Brain microvascular endothelial cell (primary cell): Measurements from ENCODE around the gene PTPRD.
A peak's percentile ranks its signal among the peaks of the same experiment; 100 is the strongest.

Experiments used
- DNase-seq: peaks from one replicate; pipeline ENCODE4 v3.0.0-alpha.2; 2020
- H3K27ac ChIP-seq: fragments of 250-450 bp; sonication (Bioruptor Pico); 2 replicates; pipeline ENCODE4 v1.5.1; 2020; ENCODE audit warnings: mild to moderate bottlenecking, moderate library complexity
- H3K27me3 ChIP-seq: fragments of 250-450 bp; sonication (Bioruptor Pico); replicated peaks from 2 replicates; pipeline ENCODE4 v1.5.1; 2020; ENCODE audit warnings: mild to moderate bottlenecking
- H3K36me3 ChIP-seq: fragments of 250-450 bp; sonication (Bioruptor Pico); replicated peaks from 2 replicates; pipeline ENCODE4 v1.5.1; 2020; ENCODE audit warnings: mild to moderate bottlenecking
- H3K4me3 ChIP-seq: 2 replicates; pipeline ENCODE4 v1.5.1; 2011; ENCODE audit warnings: low read depth, mild to moderate bottlenecking, control low read depth, low read length, moderate library complexity
- in situ Hi-C: cut with HindIII; loops from 2 replicates; pipeline ENCODE4 v1.10.0; 2017; ENCODE audit warnings: low sequenced_read_pairs, low pct_ligation_motif_present
- TF ChIP-seq, protein P1 (sequence below): IDR thresholded peaks from 2 replicates; pipeline ENCODE4 v1.5.1; 2011; ENCODE audit warnings: low read depth, mild to moderate bottlenecking, moderate library complexity, low read length, control low read depth, inconsistent platforms; ENCODE audit errors: missing control alignments

PTPRD gene

DNA sequence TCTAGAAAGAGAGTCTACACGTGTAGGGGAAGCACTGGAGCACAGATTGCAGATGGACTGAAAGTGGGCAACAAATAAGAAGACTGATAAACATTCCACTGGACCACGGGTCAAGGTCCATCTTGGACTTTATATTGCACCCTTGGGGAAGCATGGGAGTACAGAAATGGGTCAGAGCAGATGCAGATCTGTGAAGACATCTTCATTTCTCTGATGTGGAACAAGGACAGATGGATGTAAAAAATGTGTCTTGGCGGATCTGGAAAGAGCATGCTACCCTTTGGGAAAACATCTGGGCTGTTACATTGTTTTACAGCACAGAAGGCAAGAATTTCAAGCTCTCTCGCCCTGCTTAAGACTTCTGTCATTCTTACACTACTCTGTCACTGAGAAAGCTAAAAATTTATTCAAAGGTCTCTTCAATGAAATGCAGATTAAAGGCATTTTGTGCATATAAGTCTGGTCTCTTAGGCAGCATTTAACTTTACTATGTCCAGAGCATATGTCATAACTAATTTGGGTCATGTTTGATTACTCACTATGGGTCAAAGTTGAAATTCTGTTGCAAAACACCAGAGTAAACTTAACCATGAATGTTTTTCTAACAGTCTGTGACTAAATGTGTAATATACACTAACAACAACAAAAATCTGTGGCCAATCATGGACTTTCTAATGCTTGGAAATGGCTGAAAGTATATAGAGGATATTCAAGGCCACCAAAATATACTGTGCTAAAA lies 2056.9 kb downstream of the PTPRD start:
- in situ Hi-C loops: no loop called here
- TF ChIP-seq, protein P1, sequence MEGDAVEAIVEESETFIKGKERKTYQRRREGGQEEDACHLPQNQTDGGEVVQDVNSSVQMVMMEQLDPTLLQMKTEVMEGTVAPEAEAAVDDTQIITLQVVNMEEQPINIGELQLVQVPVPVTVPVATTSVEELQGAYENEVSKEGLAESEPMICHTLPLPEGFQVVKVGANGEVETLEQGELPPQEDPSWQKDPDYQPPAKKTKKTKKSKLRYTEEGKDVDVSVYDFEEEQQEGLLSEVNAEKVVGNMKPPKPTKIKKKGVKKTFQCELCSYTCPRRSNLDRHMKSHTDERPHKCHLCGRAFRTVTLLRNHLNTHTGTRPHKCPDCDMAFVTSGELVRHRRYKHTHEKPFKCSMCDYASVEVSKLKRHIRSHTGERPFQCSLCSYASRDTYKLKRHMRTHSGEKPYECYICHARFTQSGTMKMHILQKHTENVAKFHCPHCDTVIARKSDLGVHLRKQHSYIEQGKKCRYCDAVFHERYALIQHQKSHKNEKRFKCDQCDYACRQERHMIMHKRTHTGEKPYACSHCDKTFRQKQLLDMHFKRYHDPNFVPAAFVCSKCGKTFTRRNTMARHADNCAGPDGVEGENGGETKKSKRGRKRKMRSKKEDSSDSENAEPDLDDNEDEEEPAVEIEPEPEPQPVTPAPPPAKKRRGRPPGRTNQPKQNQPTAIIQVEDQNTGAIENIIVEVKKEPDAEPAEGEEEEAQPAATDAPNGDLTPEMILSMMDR: no peak
- Histone ChIP-seq H3K27me3 (no peaks in the 10 kb centered on the region), H3K27ac (no peak overlapping the region), H3K36me3 (no peaks in the 10 kb centered on the region), H3K4me3 (no peak overlapping the region)
- DNase-seq: peak; percentile 4

DNA sequence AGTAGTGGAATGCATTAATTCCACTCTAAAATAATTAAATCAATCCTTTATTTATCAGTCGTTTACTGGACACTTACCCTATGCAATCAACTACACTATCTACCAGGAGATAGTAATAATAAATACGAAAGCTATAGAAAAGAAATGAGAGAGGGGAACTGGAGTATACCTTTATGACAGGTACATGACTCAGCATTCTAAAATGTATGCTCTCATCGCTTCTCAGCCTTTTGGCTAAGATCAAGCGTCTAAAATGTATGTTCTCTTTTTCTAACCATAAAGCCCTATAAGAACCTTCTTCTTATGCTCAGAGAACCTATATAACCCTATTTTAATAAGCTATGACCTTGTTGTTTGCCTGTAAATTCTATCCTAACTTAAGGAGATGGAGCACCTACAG lies 2059.4 kb downstream of the PTPRD start:
- no peaks in the 10 kb centered on the region for H3K36me3 ChIP-seq
- H3K4me3 ChIP-seq: no peak overlapping the region
- H3K27ac ChIP-seq: no peak overlapping the region
- in situ Hi-C loops: no loop called here
- no peaks in the 10 kb centered on the region for H3K27me3 ChIP-seq
- TF ChIP-seq, protein P1: no peak
- DNase-seq: no peak

DNA sequence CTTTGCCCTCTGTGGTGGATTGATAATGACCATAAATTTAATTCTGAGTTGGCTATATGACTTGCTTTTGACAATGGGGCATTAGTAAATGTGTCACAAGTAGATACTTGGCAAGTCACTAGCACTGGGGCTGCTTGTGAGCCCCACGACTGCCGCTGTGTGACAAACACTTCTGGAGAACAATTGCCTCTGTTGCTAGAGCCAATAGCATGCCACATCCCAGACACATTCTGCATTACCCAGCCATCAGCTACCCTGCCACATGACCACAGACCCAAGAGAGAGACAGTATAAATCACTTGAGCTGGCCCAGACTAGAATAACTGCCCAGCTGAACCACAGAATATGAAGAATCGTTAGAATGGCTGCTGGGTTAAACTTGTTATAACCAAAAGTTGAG lies 2060.1 kb downstream of the PTPRD start:
- H3K27ac ChIP-seq: no peak overlapping the region
- DNase-seq: no peak
- no peaks in the 10 kb centered on the region for H3K27me3 ChIP-seq
- in situ Hi-C loops: no loop called here
- TF ChIP-seq, protein P1: no peak
- H3K4me3 ChIP-seq: no peak overlapping the region
- H3K36me3 ChIP-seq: no peaks in the 10 kb centered on the region

DNA sequence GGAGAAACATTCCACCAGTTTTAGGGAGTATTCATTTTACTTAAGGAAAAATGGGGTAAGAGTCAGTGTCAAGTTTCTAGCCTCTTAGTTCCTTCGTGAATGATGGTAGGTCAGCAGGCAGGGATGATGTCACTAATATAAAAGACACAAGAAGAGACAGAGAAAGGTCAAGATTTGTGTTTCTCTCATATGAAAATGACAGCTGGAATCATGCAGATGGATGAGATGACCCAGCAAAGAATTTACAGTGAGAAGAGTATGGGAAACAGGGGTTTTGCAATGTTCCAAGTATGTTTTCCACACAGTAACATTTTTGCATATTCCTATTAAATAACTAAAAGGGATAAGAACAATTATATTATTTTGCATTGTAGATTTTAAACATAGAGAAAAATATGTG lies 2063.6 kb downstream of the PTPRD start:
- in situ Hi-C loops: no loop called here
- H3K27ac ChIP-seq: no peak overlapping the region
- H3K4me3 ChIP-seq: no peak overlapping the region
- TF ChIP-seq, protein P1: no peak
- DNase-seq: no peak
- H3K27me3 ChIP-seq: no peaks in the 10 kb centered on the region
- no peaks in the 10 kb centered on the region for H3K36me3 ChIP-seq

DNA sequence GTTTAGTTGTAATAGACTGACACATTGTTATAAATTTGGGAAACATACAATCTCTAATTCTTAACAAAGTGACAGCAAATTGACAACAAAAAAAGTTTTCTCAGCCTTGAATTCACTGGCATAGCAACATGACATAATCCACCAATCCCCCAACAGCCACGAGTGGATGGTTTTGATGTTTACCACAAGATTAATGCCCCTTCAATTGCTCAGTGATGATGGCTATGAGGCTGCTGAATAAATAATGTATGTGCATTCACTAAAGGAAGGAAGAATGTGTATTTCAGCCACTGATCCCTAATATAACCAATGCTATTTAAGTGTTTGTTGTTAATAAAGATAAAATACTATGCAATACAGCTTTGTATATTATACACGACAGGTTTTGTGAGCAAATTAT lies 2069.6 kb downstream of the PTPRD start:
- H3K36me3 ChIP-seq: no peaks in the 10 kb centered on the region
- no peak for DNase-seq
- in situ Hi-C loops: no loop called here
- H3K27me3 ChIP-seq: no peaks in the 10 kb centered on the region
- no peak overlapping the region for H3K27ac ChIP-seq
- TF ChIP-seq, protein P1: no peak
- no peak overlapping the region for H3K4me3 ChIP-seq

DNA sequence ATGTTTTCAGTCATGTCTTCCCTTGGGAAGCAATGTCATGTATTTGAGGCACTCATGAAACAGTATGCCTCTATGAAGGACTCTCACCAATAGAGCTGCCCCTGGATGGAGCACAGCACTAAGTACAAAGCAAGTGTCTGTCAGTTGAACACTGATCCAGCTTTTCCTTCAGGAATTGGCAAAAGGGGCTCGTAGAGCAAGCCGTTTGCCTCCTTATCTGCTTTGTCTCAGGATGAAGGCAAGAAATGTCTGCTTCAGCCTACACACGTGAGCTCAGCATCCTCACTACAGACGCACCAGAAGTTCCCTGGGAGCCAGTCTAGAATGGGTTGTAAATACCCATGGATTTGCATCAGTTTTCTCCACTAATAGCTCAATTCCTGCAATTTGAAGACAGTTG lies 2070.3 kb downstream of the PTPRD start:
- TF ChIP-seq, protein P1: no peak
- Histone ChIP-seq H3K36me3 (no peaks in the 10 kb centered on the region), H3K27ac (no peak overlapping the region), H3K4me3 (no peak overlapping the region), H3K27me3 (no peaks in the 10 kb centered on the region)
- no peak for DNase-seq
- in situ Hi-C loops: no loop called here
